GM21447 (cell line): ENCODE data around the gene CDC42EP5.
"Not testable (repeated sequence)": the region's sequence is repeated elsewhere in the genome, so short reads cannot be mapped to it uniquely, and the experiment has no call there.

Source experiments
- ATAC-seq: cut with Tn5 transposase; IDR thresholded peaks from one replicate; pipeline ENCODE4 v1.9.1; 2021; ENCODE audit not compliant: unreplicated experiment

Gene CDC42EP5, protein sequence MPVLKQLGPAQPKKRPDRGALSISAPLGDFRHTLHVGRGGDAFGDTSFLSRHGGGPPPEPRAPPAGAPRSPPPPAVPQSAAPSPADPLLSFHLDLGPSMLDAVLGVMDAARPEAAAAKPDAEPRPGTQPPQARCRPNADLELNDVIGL

GRCh38 chr19:54473071-54473891 lies at the start of gene CDC42EP5:
CDC42EP5 (minus strand) TSS chr19:54473296; CDS start chr19:54465547, 7,749 bp downstream.
- ATAC-seq, result no peak

- no peak for ATAC-seq
Measured at GRCh38 chr19:54521860-54522513, 48.9 kb upstream of the CDC42EP5 start.

GRCh38 chr19:54521022-54521859 lies 48.1 kb upstream of the CDC42EP5 start:
- no peak for ATAC-seq

DNA sequence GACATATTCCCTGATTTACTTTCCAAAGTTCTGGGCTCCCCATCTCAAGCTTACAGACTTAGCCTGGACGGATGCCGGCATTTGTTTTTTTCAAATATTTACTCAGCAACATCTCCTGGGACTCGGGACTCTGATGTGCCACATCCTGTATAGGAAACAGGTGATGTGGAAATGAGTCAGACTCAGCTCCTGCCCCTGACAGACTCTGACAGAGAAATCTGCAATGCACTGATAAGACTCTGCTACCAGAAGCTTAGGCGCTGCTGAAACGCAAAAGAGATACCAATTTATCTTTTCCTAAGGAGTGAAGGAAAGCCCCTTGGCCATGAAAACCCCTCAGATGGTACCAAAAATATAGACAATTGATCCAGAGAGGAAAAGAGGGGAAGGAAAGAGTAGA lies 45.7 kb upstream of the CDC42EP5 start:
- no peak for ATAC-seq

GRCh38 chr19:54517483-54517882 lies 44.4 kb upstream of the CDC42EP5 start:
- no peak for ATAC-seq

DNA sequence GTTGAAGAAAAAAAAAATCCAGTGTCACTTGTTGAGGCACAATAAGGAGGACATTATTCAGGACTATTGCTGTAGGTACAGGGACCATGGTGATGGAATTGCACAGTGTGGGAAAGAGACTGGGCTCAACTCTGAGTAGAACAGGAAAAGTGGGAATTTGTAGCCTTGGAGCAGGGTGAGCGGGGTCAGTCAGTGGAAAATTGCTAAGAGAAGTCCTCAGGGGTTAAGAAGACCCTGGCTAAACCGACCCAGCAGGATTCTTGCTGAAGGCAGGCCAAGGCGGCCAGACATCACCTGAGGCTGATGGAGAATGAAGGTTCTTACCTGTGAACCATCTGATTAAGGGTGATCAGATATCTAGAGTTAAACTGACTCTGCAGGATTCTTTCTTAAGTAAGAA lies 42.1 kb upstream of the CDC42EP5 start:
- ATAC-seq, result no peak

GRCh38 chr19:54509200-54509940 lies 36.3 kb upstream of the CDC42EP5 start:
- ATAC-seq, result not testable (repeated sequence)

GRCh38 chr19:54508487-54508886 lies 35.4 kb upstream of the CDC42EP5 start:
- ATAC-seq, result not testable (repeated sequence)

GRCh38 chr19:54507824-54508223 lies 34.7 kb upstream of the CDC42EP5 start:
- no peak for ATAC-seq

DNA sequence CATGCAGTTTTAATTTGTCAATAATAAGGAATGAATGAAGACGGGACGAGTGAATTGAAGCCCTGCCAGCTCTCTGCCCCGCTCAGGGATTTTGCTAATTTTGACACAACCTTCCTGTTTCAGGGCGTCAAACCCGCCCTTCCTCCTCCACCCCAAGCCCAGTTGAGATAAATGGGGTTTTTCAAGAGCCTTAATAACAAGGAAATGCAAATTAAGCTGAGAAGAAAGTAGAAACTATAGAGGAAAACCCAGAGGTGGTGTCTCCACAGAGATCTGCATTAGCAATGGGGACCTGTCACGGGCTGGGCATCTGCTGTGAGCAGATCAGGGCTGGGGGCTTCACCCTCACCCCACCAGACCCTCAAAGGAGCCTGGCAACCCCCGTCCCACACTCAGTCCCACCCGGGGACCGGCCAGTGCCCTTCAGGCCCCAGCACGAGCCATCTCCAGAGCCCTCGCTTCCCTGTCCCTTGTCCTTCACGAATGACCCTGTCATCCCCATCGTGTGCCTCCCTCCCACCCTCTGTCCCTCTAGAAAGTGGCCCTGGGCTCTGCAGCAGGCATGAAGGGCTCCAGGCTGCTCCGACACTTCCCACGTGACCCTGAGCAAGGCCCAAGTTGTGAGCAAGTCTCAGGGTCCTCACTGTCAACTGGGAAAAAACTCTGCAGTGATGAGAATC lies 34.1 kb upstream of the CDC42EP5 start:
- ATAC-seq, result not testable (repeated sequence)

DNA sequence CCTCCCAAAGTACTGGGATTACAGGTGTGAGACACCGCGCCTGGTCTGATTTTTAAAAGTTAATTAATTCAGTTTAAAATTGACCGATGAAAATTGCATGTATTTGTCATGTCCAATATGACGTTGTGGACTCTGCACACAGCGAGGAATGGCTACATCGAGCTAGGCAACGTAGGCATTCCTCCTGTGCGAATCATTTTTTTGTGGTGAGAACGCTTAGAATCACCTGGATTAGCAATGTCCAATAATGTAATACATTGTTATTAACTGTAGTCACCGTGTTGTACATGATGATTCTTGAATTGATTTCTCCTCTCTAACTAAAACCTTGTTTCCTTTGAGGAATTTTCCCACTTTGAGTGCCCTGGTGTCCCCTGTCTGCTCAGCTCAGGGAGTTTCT lies 33.0 kb upstream of the CDC42EP5 start:
- ATAC-seq, result no peak

- ATAC-seq, result not testable (repeated sequence)
Measured at GRCh38 chr19:54505542-54505941, 32.4 kb upstream of the CDC42EP5 start.

DNA sequence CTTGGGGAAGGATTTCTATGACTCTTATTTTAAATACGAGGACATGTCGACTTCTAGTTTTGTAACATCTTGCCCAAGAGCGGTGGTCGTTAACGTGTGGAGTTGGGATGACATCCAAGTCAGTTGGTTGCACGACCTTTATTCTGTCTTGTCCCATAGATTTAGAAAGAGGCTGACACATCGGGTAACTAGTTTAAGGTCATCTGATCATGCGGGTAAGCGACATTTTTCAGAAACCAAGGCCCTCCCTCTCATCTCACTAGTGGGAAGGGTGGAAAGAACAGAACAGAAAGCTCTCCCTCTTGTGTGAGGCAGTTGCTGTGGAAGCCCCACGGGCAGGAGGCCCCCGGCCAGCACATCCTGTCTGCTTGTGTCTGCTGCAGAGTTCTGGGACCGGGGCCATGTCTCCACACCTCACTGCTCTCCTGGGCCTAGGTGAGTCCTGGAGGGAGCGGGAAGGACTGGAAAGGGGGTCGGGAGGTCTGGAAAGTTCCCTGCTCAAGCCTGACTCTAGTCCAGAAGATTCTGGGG lies 29.5 kb upstream of the CDC42EP5 start, which contains the start of gene LAIR2:
TSS of gene LAIR2 (plus strand) at position 314 of the 531 bp plus-strand sequence. CDS start at position 402, 88 bp downstream.
- ATAC-seq, result no peak

DNA sequence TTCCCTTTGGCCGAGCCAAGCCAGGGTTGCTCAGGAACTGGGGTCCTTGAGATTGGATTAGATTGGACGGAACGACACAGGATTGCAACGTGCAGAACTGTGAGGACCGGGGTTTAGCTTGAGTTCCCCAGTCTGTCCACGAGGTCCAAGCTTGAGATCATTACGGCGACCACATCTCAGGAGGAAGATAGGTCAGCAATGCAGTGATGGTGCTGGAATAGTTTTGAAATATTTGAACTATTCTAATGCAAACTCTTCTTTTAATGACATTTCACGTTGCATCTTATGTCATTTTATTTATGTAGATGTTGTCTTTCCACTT lies 25.3 kb upstream of the CDC42EP5 start:
- not testable (repeated sequence) for ATAC-seq

DNA sequence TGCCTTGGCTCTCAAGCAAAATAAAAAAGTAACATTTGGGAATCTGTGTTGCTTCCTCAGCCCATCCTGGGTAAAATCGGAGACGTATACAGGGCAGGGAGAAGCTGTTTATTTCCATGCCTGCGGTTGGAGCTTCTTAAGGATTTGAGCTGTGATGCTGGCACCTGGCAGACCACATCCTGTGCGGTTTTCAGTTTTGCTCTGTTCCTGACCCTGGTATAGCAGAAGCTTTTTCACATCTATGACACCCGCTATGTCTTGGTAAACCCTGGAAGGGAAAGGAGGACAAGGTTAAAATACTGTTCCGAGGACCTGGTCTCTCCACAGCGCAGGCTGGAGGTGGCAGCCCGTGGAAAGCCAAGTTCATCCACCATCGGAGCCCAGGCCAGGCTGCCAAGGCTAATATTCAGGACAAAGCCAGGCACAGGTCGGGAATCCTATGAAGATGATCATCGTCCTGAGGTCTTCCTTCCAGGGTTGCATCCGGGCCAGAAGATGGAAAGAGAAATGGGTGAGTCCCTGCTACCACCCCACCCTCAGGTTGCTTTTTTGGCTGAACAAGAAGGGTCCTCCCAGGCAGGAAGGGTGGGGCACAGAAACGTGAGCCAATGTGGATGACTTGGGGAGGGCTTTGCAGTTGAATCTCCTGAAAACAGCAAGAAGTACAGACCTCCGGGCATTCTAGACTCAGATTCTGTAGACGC lies 24.8 kb upstream of the CDC42EP5 start:
- ATAC-seq, result not testable (repeated sequence)

DNA sequence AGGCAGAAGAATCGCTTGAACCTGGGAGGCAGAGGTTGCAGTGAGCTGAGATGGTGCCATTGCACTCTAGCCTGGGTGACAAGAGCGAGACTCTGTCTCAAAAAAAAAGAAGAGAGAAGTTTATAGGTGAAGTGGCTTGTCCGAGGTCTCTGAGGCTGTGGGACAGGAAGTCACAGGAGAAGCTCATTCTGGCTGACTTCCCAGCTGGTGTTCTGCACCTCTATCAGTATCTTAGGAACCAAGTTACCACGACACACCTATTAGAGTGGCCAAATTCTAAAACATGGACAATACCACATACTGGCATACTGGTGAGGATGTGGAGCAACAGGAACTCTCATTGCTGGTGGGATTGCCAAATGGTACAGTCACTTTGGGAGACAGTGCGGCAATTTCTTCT lies 22.2 kb upstream of the CDC42EP5 start:
- not testable (repeated sequence) for ATAC-seq

DNA sequence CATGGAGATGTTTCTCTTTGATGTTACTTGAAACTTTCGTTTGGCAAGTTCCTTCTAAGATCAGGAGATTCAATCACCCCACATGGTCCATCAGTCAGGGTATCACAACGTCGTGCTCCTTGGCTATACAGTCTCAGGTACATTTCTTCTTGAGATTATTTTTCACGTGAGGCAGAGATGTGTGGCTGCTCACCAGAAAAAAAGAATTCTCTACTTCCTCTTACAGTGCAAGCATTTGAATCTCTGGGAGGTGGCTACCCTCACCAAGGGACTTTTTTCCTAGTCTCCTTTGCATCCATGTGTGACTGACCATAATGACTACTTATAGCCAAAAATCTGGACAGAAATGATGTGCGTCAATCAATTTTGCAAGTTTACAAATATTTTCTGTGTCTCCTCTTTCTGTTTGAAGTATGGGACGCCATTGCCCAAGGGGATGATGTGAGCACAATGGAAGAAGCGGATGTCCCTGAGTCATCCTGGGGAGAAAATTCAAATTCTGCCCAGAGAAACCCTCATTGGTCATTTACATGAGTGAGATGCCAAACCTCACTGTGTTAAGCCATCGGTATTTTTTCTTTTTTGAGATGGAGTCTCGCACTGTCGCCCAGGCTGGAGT lies 21.0 kb upstream of the CDC42EP5 start:
- ATAC-seq, result no peak

GRCh38 chr19:54493056-54493455 lies 20.0 kb upstream of the CDC42EP5 start:
- ATAC-seq, result not testable (repeated sequence)
